Activated CD4-positive, alpha-beta T cell treated with anti-CD3 and anti-CD28 coated beads for 36 hours (primary cell): Measurements from ENCODE around the gene PLSCR4. TPM values are rescaled to one million over a fixed set of nuclear protein-coding genes. Genes with fewer than 3 reads are reported as not detected.

Source experiments
- ATAC-seq: fragments of 200-7000 bp; cut with Tn5 transposase; one replicate; pipeline ENCODE4 v1.10.0; 2021; ENCODE audit warnings: mild to moderate bottlenecking, moderate library complexity
- CTCF ChIA-PET: fragments of 350-600 bp; sonication (Branson Sonifier 250); formaldehyde crosslinking; loops from one replicate; lab custom pipeline; 2021; ENCODE audit warnings: antibody characterized with exemption; lab: Charles Lee
- POLR2A ChIA-PET: fragments of 350-600 bp; sonication (Branson Sonifier 250); formaldehyde crosslinking; loops from one replicate; lab custom pipeline; 2021; ENCODE audit warnings: antibody characterized with exemption, inconsistent platforms; lab: Charles Lee
- DNase-seq: peaks from one replicate; pipeline ENCODE4 v3.0.0-alpha.2; 2020
- H3K27ac Mint-ChIP-seq: one replicate; pipeline ENCODE4 v1.8.0; 2021; ENCODE audit warnings: mixed read lengths
- H3K27me3 Mint-ChIP-seq: one replicate; pipeline ENCODE4 v1.8.0; 2021; ENCODE audit warnings: mixed read lengths
- H3K36me3 Mint-ChIP-seq: one replicate; pipeline ENCODE4 v1.8.0; 2021; ENCODE audit warnings: low read depth, mixed read lengths
- H3K4me1 Mint-ChIP-seq: one replicate; pipeline ENCODE4 v1.8.0; 2021; ENCODE audit warnings: mixed read lengths
- H3K4me3 Mint-ChIP-seq: one replicate; pipeline ENCODE4 v1.8.0; 2021; ENCODE audit warnings: mild to moderate bottlenecking, moderate library complexity, mixed read lengths
- H3K9me3 Mint-ChIP-seq: one replicate; pipeline ENCODE4 v1.8.0; 2021; ENCODE audit warnings: low read depth, mixed read lengths
- intact Hi-C, 2 experiments: fragments of 100-400 bp; cut with DNase I in 1 of 2; cut with micrococcal nuclease in 1 of 2; formaldehyde crosslinking; loops; one replicate each; pipeline versions ENCODE4 v1.14.2 to v1.15.1; 2022 to 2024; cut with DNase I, micrococcal nuclease
- total RNA-seq, 2 experiments: library from RNA; stranded (reverse); gene quantifications; one replicate each; pipeline ENCODE4 v1.2.3, GENCODE V29; 2021

Gene PLSCR4
- total RNA-seq, 2 experiments from 2014 or later: not detected

- no peak overlapping the region for H3K27ac Mint-ChIP-seq
- POLR2A ChIA-PET: no interaction called here
- no peaks in the 10 kb centered on the region for H3K36me3 Mint-ChIP-seq
- intact Hi-C loops: no loop called here
- peaks cover 42% of the 10 kb centered on the region for H3K27me3 Mint-ChIP-seq
- no peaks in the 10 kb centered on the region for H3K9me3 Mint-ChIP-seq
- H3K4me1 Mint-ChIP-seq: peaks cover 8% of the 10 kb centered on the region
- DNase-seq: no peak
- CTCF ChIA-PET: no interaction called here
- no peak overlapping the region for H3K4me3 Mint-ChIP-seq
- ATAC-seq: no peak
Observed at GRCh38 chr3:146165877-146166276, 85.0 kb downstream of the PLSCR4 start.

GRCh38 chr3:146164971-146165769, 85.7 kb downstream of the PLSCR4 start:
- no peak for DNase-seq
- H3K4me1 Mint-ChIP-seq: peaks cover 11% of the 10 kb centered on the region
- POLR2A ChIA-PET: no interaction called here
- peaks cover 44% of the 10 kb centered on the region for H3K27me3 Mint-ChIP-seq
- H3K4me3 Mint-ChIP-seq: no peak overlapping the region
- no peaks in the 10 kb centered on the region for H3K9me3 Mint-ChIP-seq
- H3K27ac Mint-ChIP-seq: no peak overlapping the region
- H3K36me3 Mint-ChIP-seq: no peaks in the 10 kb centered on the region
- intact Hi-C loops: no loop called here
- CTCF ChIA-PET: interaction anchor here (0.5 to 0.6 kb wide), 2 partner anchors 25 to 38 kb away, joined by 3 read pairs; no protein-coding TSS in a partner anchor
- no peak for ATAC-seq

DNA sequence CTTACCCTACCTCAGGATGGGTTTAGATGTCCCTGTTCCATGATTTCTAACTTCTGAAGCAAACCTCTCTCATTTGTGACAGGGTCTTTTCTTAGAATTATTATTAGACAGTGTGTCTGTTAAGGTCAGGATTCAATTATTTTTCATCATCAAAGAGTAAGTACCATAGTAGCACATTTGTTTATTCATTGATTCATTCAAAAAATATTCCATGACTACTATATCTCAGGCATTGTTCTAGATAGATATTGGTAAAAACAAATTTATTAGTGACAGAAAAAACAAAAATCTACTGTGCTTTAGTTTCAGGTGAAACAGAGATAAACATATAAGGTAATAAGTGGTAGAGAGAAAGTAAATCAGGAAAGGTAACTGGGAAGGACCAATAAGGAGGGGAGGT, 86.4 kb downstream of the PLSCR4 start:
- ATAC-seq: no peak
- peaks cover 45% of the 10 kb centered on the region for H3K27me3 Mint-ChIP-seq
- ChIA-PET POLR2A (no interaction called here), CTCF (interaction anchor here (0.5 to 0.6 kb wide), 2 partner anchors 26 to 39 kb away, joined by 3 read pairs; no protein-coding TSS in a partner anchor)
- H3K36me3 Mint-ChIP-seq: no peaks in the 10 kb centered on the region
- no peak overlapping the region for H3K4me3 Mint-ChIP-seq
- no peaks in the 10 kb centered on the region for H3K9me3 Mint-ChIP-seq
- intact Hi-C loops: no loop called here
- H3K27ac Mint-ChIP-seq: no peak overlapping the region
- DNase-seq: no peak
- peaks cover 15% of the 10 kb centered on the region for H3K4me1 Mint-ChIP-seq

DNA sequence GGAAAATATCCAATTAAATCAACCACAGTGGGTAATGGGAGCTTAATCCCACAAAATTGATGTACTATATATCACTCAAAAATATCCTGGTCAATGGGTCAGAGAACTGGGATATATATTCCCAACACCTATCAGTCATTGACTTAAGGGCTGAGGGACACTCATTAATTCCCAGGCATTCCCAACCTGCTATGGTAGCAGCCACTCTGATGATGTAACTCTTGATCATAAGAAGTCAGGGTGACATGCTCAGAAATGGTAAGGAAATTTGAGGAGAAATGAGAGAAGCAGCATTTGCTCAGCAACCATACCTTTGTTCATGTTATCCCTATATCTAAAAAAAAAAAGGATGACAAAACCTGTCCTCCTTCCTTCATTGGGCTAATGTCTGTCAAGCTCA, 86.8 kb downstream of the PLSCR4 start:
- ATAC-seq (no peak), DNase-seq (no peak)
- no peak overlapping the region for H3K27ac Mint-ChIP-seq
- H3K9me3 Mint-ChIP-seq: no peaks in the 10 kb centered on the region
- intact Hi-C loops: no loop called here
- peaks cover 47% of the 10 kb centered on the region for H3K27me3 Mint-ChIP-seq
- no peaks in the 10 kb centered on the region for H3K36me3 Mint-ChIP-seq
- POLR2A ChIA-PET: no interaction called here
- H3K4me3 Mint-ChIP-seq: no peak overlapping the region
- peaks cover 15% of the 10 kb centered on the region for H3K4me1 Mint-ChIP-seq
- CTCF ChIA-PET: no interaction called here

DNA sequence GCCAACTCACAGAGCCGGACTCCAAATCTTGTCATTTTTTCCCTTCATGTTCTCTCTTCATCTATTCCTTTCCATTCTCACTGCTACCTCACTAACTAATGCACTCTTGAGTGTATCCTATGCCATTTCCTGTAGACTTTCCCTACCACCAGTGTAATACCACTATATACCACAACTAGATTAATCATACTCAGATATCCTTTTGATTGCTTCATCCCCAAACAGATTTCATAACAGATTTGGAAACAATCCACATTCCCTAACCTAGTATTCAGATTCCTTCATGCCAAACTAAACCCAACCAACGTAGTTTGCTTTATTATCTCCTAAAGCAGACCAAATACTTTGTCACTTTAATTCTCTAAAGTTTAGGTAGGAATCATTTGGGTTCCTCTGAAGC, 87.3 kb downstream of the PLSCR4 start:
- DNase-seq (no peak), ATAC-seq (no peak)
- H3K36me3 Mint-ChIP-seq: no peaks in the 10 kb centered on the region
- H3K4me1 Mint-ChIP-seq: peaks cover 15% of the 10 kb centered on the region
- no peak overlapping the region for H3K4me3 Mint-ChIP-seq
- H3K27ac Mint-ChIP-seq: no peak overlapping the region
- peaks cover 49% of the 10 kb centered on the region for H3K27me3 Mint-ChIP-seq
- ChIA-PET POLR2A (no interaction called here), CTCF (no interaction called here)
- H3K9me3 Mint-ChIP-seq: no peaks in the 10 kb centered on the region
- intact Hi-C loops: no loop called here

DNA sequence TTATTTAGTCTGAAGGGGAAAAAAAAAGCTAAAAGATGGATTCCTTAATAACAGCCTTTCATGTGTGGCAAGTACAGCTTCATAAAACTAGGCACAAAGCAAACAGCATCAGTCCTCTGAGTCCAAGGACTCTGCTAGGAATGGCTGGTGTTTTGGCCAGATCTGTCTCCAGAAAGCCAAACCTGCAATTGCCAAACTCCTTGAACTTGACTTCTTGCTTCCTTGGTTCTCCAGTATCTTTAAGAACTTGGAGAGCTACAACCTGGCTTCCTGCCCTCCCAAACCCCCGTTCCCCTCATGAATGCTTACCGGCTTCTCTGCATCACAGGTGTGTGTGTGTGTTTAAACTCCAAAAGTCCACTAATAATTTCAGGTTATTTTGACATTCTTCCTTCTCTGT, 88.3 kb downstream of the PLSCR4 start:
- no peaks in the 10 kb centered on the region for H3K9me3 Mint-ChIP-seq
- H3K36me3 Mint-ChIP-seq: no peaks in the 10 kb centered on the region
- ATAC-seq (no peak), DNase-seq (no peak)
- intact Hi-C loops: no loop called here
- peaks cover 49% of the 10 kb centered on the region for H3K27me3 Mint-ChIP-seq
- H3K4me1 Mint-ChIP-seq: peaks cover 15% of the 10 kb centered on the region
- ChIA-PET CTCF (interaction anchor here (1.4 kb wide), 1 partner anchor 97 kb away, joined by 3 read pairs; no protein-coding TSS in a partner anchor), POLR2A (no interaction called here)
- H3K4me3 Mint-ChIP-seq: no peak overlapping the region
- no peak overlapping the region for H3K27ac Mint-ChIP-seq

DNA sequence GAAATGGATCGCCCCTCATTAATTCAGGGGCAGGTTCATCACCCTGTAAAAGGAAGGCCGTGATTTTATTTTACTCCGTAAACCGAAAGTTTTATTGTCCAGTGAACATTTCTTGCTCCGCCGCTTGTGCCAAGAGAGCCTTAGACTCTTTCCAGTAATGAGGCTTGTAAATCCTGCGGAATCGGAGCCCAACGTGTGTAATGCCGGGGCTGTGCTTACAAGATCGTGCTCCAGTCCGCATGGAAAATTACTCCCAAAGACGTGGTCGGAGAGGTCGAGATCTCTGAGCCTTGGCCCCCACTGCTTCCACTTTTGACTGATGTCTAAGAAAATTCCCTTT, 89.3 kb downstream of the PLSCR4 start:
- ATAC-seq (no peak), DNase-seq (peak; percentile 4)
- H3K9me3 Mint-ChIP-seq: no peaks in the 10 kb centered on the region
- peaks cover 15% of the 10 kb centered on the region for H3K4me1 Mint-ChIP-seq
- ChIA-PET CTCF (interaction anchor here (0.6 to 1.4 kb wide), 2 partner anchors 28 to 96 kb away, joined by 3 read pairs; no protein-coding TSS in a partner anchor), POLR2A (no interaction called here)
- H3K27me3 Mint-ChIP-seq: peaks cover 50% of the 10 kb centered on the region
- H3K36me3 Mint-ChIP-seq: no peaks in the 10 kb centered on the region
- peak overlapping the region; percentile 53 for H3K4me3 Mint-ChIP-seq
- H3K27ac Mint-ChIP-seq: no peak overlapping the region
- intact Hi-C loops: no loop called here

DNA sequence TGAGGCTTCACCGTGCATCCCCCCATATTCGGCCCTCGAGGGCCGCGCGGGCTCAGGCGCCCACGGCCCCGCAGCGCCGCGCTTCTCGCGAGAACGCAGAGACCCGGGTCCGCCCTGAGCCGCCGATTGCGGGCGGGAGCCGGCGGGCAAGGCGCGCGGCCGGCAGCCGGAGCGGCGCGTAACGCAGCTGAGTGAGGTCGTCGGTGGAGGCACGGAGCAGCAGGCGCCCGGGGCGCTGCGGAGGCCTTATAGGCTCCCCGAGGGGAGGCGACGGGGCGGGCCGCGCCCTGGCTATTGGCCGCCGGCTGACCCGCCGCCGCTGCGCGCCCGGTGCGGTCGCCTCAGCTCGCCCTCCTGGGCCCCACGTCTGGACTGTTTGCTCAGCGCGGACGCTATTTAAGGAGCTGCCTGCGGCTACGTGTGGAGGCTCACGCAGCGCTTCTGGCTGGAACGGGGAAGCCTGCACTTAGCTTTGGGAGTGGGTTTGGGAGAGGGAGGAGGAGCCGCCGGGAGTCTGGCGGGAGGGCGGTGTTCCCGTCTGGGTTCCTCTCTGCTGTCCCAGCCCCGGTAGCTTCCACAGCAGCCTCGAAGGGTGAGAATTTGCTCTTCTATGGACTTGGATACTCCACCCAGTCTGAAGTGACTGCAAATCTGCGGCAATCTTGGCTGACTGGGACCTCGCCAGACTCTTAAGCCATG, 89.8 kb downstream of the PLSCR4 start, which contains the start of gene PLOD2:
TSS of gene PLOD2 (minus strand) at position 221 of the 699 bp plus-strand sequence. CDS start at position 26, 195 bp downstream.
- CTCF ChIA-PET: interaction anchor here (0.6 to 1.4 kb wide), 3 partner anchors 9 to 95 kb away, joined by 3 read pairs; no protein-coding TSS in a partner anchor
- H3K27me3 Mint-ChIP-seq: peaks cover 53% of the 10 kb centered on the region

DNA sequence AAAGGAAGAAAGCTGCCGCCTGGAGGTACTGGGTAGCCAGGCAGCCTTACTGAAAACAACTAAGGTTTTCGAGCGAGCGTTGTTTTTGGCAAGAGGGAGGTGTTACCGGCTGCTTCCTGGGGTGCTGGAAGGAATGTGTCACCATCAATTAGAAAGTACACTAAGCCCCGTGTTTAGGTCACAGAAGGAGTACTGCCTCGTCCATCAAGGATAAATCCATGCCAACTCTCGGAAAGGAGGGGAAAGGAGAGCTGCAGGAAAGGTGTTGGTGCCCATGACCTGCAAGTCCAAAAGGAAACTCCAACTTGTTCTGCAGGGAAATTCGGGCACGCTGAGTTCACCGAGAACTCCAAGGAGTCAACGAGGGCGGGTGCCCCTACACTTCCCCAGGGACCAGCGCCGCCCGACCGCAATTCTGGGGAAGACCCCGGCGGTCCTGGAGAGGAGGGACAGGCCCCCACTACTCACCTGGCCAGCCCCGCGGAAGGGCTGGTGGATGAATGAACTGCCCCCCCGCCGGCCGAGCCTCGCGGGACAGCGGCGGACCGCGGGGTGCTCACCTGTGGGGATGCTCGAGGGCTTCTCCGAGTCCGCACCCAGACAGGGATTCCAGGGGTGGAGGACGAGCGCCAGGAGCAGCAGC, 90.5 kb downstream of the PLSCR4 start:
- peaks cover 15% of the 10 kb centered on the region for H3K4me1 Mint-ChIP-seq
- CTCF ChIA-PET: interaction anchor here (1.0 kb wide), 1 partner anchor 10 kb away, joined by 3 read pairs; no protein-coding TSS in a partner anchor
- DNase-seq: peak; percentile 53
- POLR2A ChIA-PET: no interaction called here
- ATAC-seq: peak; percentile 69
- no peaks in the 10 kb centered on the region for H3K36me3 Mint-ChIP-seq
- H3K9me3 Mint-ChIP-seq: no peaks in the 10 kb centered on the region
- H3K4me3 Mint-ChIP-seq: peak overlapping the region; percentile 56
- peaks cover 50% of the 10 kb centered on the region for H3K27me3 Mint-ChIP-seq
- intact Hi-C loops: no loop called here
- H3K27ac Mint-ChIP-seq: no peak overlapping the region

More for the DNA sequence above, 89.8 kb downstream of the PLSCR4 start, which contains the start of gene PLOD2:
- H3K27ac Mint-ChIP-seq: no peak within 1 kb of the TSS
- H3K4me3 Mint-ChIP-seq: peak within 1 kb of the TSS; percentile 56
- H3K36me3 Mint-ChIP-seq: no peaks in the 10 kb centered on the region
- POLR2A ChIA-PET: no interaction called here
- peak; percentile 81 for ATAC-seq
- peaks cover 15% of the 10 kb centered on the region for H3K4me1 Mint-ChIP-seq
- intact Hi-C loops: no loop called here
- H3K9me3 Mint-ChIP-seq: no peaks in the 10 kb centered on the region
- DNase-seq: peak; percentile 55

- H3K27me3 Mint-ChIP-seq: peaks cover 43% of the 10 kb centered on the region
- no peak overlapping the region for H3K27ac Mint-ChIP-seq
- no peaks in the 10 kb centered on the region for H3K9me3 Mint-ChIP-seq
Observed at GRCh38 chr3:146159616-146160320, 91.1 kb downstream of the PLSCR4 start.

DNA sequence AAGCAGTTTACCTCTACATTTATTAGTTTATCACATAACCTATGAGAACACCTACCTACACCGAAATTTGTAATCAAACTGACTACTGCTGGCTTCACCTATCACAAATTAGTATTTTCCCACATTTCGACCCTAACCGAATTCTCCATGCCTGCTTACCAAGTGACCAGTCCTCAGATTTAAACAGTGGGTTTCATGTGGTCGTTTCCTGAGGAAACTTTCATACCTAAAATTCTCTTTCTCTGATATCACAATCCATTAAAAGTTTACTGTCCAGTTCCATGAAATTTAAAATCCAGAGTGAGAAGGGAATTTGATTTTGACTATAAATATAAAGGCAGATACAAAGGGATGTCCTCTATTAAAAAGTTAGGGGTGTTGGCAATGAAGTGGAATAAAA, 91.9 kb downstream of the PLSCR4 start:
- ATAC-seq: no peak
- CTCF ChIA-PET: no interaction called here

More at GRCh38 chr3:146159616-146160320, 91.1 kb downstream of the PLSCR4 start:
- Mint-ChIP-seq H3K4me3 (peak overlapping the region; percentile 56), H3K36me3 (no peaks in the 10 kb centered on the region), H3K4me1 (peaks cover 15% of the 10 kb centered on the region)
- CTCF ChIA-PET: interaction anchor here (0.7 to 1.0 kb wide), 2 partner anchors 11 to 12 kb away, joined by 3 read pairs; no protein-coding TSS in a partner anchor
- ATAC-seq (no peak), DNase-seq (no peak)
- intact Hi-C loops: no loop called here
- POLR2A ChIA-PET: no interaction called here

More for the DNA sequence above, 91.9 kb downstream of the PLSCR4 start:
- intact Hi-C loops: no loop called here
- DNase-seq: no peak
- H3K9me3 Mint-ChIP-seq: no peaks in the 10 kb centered on the region
- no peak overlapping the region for H3K27ac Mint-ChIP-seq
- no peak overlapping the region for H3K4me3 Mint-ChIP-seq
- H3K36me3 Mint-ChIP-seq: no peaks in the 10 kb centered on the region
- peaks cover 15% of the 10 kb centered on the region for H3K4me1 Mint-ChIP-seq
- POLR2A ChIA-PET: no interaction called here
- peaks cover 41% of the 10 kb centered on the region for H3K27me3 Mint-ChIP-seq
